ENCODE measurements around the gene KCNJ14.
A peak's percentile ranks its signal among the peaks of the same experiment; 100 is the strongest.

Gene KCNJ14

GRCh38 chr19:48455171-48455907 is at the start of gene KCNJ14:
Gene KCNJ14, plus strand, starts transcription at chr19:48455574. Its CDS starts 6,151 bp downstream, at chr19:48461725.
- DNase-seq (ENCODE audit: low read depth): no peak

GRCh38 chr19:48405850-48406249 is 49.5 kb upstream of the KCNJ14 start:
- no peak for DNase-seq (ENCODE audit: low read depth)

- DNase-seq (ENCODE audit: low read depth): no peak
Measured at GRCh38 chr19:48413879-48414587, 41.3 kb upstream of the KCNJ14 start.

GRCh38 chr19:48415395-48415794 is 40.0 kb upstream of the KCNJ14 start:
- DNase-seq (ENCODE audit: low read depth): peak; percentile 59

GRCh38 chr19:48415806-48416221 is 39.6 kb upstream of the KCNJ14 start:
- no peak for DNase-seq (ENCODE audit: low read depth)

- no peak for DNase-seq (ENCODE audit: low read depth)
Measured at GRCh38 chr19:48417421-48417820, 38.0 kb upstream of the KCNJ14 start.

- no peak for DNase-seq (ENCODE audit: low read depth)
Measured at GRCh38 chr19:48418317-48419064, 36.9 kb upstream of the KCNJ14 start.

GRCh38 chr19:48419158-48419920 is 36.0 kb upstream of the KCNJ14 start:
- peak; percentile 40 for DNase-seq (ENCODE audit: low read depth)

- DNase-seq (ENCODE audit: low read depth): no peak
Measured at GRCh38 chr19:48421548-48421947, 33.8 kb upstream of the KCNJ14 start.

GRCh38 chr19:48424694-48425219 is 30.6 kb upstream of the KCNJ14 start:
- no peak for DNase-seq (ENCODE audit: low read depth)

- DNase-seq (ENCODE audit: low read depth): no peak
Measured at GRCh38 chr19:48428670-48429069, 26.7 kb upstream of the KCNJ14 start.

GRCh38 chr19:48433337-48433736 is 22.0 kb upstream of the KCNJ14 start:
- no peak for DNase-seq (ENCODE audit: low read depth)

- DNase-seq (ENCODE audit: low read depth): no peak
Measured at GRCh38 chr19:48436586-48436985, 18.8 kb upstream of the KCNJ14 start.

GRCh38 chr19:48441360-48442050 is 13.9 kb upstream of the KCNJ14 start:
- DNase-seq (ENCODE audit: low read depth): no peak

GRCh38 chr19:48442116-48443035 is 13.0 kb upstream of the KCNJ14 start:
- DNase-seq (ENCODE audit: low read depth): no peak

GRCh38 chr19:48443256-48443655 is 12.1 kb upstream of the KCNJ14 start:
- no peak for DNase-seq (ENCODE audit: low read depth)

GRCh38 chr19:48443731-48444128 is 11.6 kb upstream of the KCNJ14 start:
- no peak for DNase-seq (ENCODE audit: low read depth)

- no peak for DNase-seq (ENCODE audit: low read depth)
Measured at GRCh38 chr19:48444129-48444935, 11.0 kb upstream of the KCNJ14 start.

- DNase-seq (ENCODE audit: low read depth): no peak
Measured at GRCh38 chr19:48444936-48445200, 10.5 kb upstream of the KCNJ14 start.

- DNase-seq (ENCODE audit: low read depth): no peak
Measured at GRCh38 chr19:48445256-48445605, 10.1 kb upstream of the KCNJ14 start.

Data from activated T-cell treated with anti-CD3 and anti-CD28 coated beads for 1 hour (primary cell).